Adrenal gland (tissue), 5 donors: ENCODE data around the gene PEX6.

Source experiments
- CTCF ChIP-seq, 6 experiments: fragments of 450-650 bp in 4 of 6; fragments of 200-600 bp in 2 of 6; sonication (generic) in 1 of 6; IDR thresholded peaks; 1 replicate in 5 of 6; 2 replicates in 1 of 6; pipeline versions ENCODE4 v1.5.1 to v1.8.0; 2016 to 2021; ENCODE audit warnings: antibody characterized with exemption in 6 of 6, mild to moderate bottlenecking in 2 of 6, moderate library complexity in 1 of 6
- POLR2A ChIP-seq, 2 donors: fragments of 450-650 bp; IDR thresholded peaks; one replicate each; pipeline ENCODE4 v1.6.1; 2017; ENCODE audit warnings: antibody characterized with exemption in 2 of 2, mild to moderate bottlenecking in 2 of 2, moderate library complexity in 1 of 2
- donor health status: DM: no; HTN: no; CAD: no.

GRCh38 chr6:42970871-42971612 is 7.9 kb downstream of the PEX6 start:
- TF ChIP-seq POLR2A (IDR thresholded peaks at IDR 0.05) = no peak
- no peak for TF ChIP-seq CTCF (IDR thresholded peaks at IDR 0.05)
